HG02798 (cell line): Measurements from ENCODE around the gene ASPHD2.

Source experiments
- ATAC-seq: cut with Tn5 transposase; IDR thresholded peaks from one replicate; pipeline ENCODE4 v1.9.1; 2021; ENCODE audit warnings: mild to moderate bottlenecking; ENCODE audit not compliant: unreplicated experiment, poor library complexity

Gene ASPHD2

DNA sequence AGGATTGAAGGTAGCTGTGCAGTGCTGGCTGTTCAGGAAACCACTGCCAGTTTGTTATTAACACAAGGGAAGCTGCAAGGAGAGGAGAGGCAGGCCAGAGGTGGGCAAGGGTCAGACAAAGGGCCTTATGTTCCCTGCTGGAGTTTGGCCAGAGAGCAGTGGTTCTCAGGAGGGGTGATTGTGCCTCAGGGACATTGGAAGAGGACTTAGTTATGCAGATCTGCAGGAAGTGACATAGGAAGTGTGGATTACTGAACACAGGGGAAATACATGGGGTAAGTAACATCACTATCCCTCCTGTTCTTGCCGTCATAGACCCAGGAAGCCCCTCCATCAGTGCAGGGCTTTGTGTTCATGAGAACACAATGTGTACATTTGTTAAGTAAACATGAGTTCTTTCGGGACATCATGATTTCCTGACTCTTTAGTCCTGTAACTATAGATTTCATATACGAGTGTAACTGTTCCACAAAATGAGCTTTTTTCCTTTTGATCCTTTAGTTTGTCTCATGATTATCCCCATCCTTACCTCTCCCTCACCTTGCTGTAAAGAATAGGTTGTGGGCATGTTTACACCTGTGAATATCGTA, 60.5 kb downstream of the ASPHD2 start:
- ATAC-seq, result no peak

DNA sequence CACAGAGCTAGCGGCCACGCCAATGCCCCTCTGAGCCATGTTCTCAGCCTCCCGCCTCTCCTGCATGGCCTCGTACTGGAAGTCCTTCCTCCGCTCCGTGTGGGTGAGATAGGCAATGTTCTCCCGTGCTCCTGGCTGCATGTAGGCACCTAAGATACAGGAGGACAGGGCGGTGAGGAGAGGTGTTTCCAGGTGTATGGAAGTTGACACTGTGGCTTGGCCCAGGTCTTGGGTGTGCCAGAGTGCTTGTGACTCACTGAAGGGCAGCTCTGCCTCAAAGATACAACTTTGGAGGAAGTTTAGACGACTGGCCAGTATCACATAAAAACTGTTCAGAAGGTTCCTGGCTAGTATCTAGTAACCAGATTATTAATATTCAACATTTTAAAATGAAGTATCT, 63.2 kb downstream of the ASPHD2 start:
- no peak for ATAC-seq

DNA sequence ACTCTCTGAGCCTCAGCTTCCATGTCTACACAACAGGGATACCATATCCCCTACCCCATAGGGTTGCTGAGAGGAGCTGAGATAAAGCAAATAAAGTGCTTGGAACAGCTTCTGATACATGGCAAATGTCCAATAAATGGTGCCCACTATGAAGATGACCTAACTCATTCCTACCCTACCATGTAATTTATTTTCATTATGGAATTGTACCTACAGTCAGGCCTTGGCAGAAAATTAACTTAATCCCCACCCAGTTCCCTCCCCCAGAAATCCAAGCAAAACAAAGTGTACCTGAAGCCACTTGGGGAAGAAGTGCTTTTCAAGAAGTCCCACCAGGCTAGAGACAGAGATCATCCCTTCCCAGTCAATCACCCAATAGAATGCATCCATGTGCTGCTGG, 65.4 kb downstream of the ASPHD2 start:
- no peak for ATAC-seq
